ENCODE results near the gene AMHR2. TPM values are rescaled to one million over a fixed set of nuclear protein-coding genes. Genes with fewer than 3 reads are reported as not detected.
A peak's percentile ranks its signal among the peaks of the same experiment; 100 is the strongest.

The AMHR2 gene
- total RNA-seq, 5 donors from 2014 or later (not counting 1 experiment from before 2014, with no cell fraction given): 0.19 TPM; not detected in 4

DNA sequence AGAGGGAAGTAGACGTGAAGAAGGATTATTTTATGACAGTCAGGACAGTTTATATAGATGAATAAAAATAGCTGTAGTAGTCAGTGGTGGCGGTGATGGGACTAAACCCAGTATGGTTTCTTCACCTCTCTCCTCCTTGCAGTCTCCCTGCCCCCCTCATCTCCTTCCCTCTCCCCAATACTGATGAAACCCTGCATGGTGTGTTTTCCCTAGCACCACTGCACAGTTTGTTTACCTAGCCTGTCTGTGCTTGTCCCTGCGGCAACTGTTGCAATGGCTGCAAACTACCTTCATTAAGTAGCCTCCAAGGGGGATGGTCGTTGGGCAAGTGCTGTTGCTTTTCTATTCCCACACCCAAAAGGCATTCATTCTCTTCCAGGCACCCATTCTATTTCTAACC is 43.0 kb downstream of the AMHR2 start:
- CTCF ChIA-PET: no interaction called here
- no peak for ATAC-seq (replicated peaks in 1 of 4)

DNA sequence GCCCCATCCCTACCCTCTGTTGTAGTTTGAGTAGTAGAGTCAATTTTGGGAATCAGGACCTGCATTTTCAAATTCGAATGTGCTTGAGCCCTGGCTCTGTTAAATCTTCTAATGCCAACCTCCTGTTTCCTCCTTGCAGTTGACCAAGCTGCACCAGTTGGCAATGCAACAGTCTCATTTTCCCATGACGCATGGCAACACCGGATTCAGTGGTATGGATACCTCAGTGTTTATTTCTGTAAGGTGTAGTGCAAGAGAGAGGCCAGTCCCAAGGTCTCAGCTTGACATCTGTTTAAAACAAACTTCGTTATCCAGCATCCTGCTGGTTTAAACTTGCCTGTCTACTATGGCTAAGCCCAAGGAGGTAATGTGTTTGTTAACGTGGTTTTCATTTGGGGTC is 43.4 kb downstream of the AMHR2 start:
- POLR2A ChIA-PET: no interaction called here
- Histone ChIP-seq H3K27ac (ENCODE audit: low read length) (no peak overlapping the region), H3K27me3 (replicated peaks in 1 of 2; ENCODE audit: control insufficient read depth in 2 of 2, extremely low read depth in 1 of 2, insufficient read depth in 2 of 2, low read length in 1 of 2) (no peaks in the 10 kb centered on the region), H3K4me1 (ENCODE audit: control insufficient read depth in 1 of 2, extremely low read depth in 1 of 2, insufficient read depth in 2 of 2, low read length in 2 of 2) (peaks cover 0 to 10% of the 10 kb centered on the region in 2 experiments), H3K4me3 (ENCODE audit: control insufficient read depth in 1 of 2, extremely low read depth in 1 of 2, low read length in 1 of 2) (no peak overlapping the region), H3K9me3 (no peaks in the 10 kb centered on the region), H3K36me3 (ENCODE audit: control insufficient read depth in 2 of 2, extremely low read depth in 1 of 2, insufficient read depth in 1 of 2, low read length in 1 of 2) (peaks cover 30 to 98% of the 10 kb centered on the region in 2 donors)
- H3K36me3 Mint-ChIP-seq: peaks cover 63% of the 10 kb centered on the region
- H3K27ac Mint-ChIP-seq: no peak overlapping the region
- H3K4me3 Mint-ChIP-seq: no peak overlapping the region
- H3K9me3 Mint-ChIP-seq: no peaks in the 10 kb centered on the region
- DNase-seq (no peak), ATAC-seq (replicated peaks in 1 of 4) (no peak)
- peaks cover 36 to 47% (median 37%) of the 10 kb centered on the region in 3 donors for H3K4me1 Mint-ChIP-seq
- no peaks in the 10 kb centered on the region for H3K27me3 Mint-ChIP-seq
- CTCF ChIA-PET: no interaction called here
- 100% methylated on average over 3 of the region's 5 CpGs for WGBS (ENCODE audit: insufficient coverage)

More for the DNA sequence above, 43.0 kb downstream of the AMHR2 start:
- peaks cover 30 to 98% of the 10 kb centered on the region in 2 donors for H3K36me3 ChIP-seq (ENCODE audit: control insufficient read depth in 2 of 2, extremely low read depth in 1 of 2, insufficient read depth in 1 of 2, low read length in 1 of 2)
- peaks cover 0 to 10% of the 10 kb centered on the region in 2 experiments for H3K4me1 ChIP-seq (ENCODE audit: control insufficient read depth in 1 of 2, extremely low read depth in 1 of 2, insufficient read depth in 2 of 2, low read length in 2 of 2)
- no peak for DNase-seq
- no peaks in the 10 kb centered on the region for H3K27me3 ChIP-seq (replicated peaks in 1 of 2; ENCODE audit: control insufficient read depth in 2 of 2, extremely low read depth in 1 of 2, insufficient read depth in 2 of 2, low read length in 1 of 2)
- Mint-ChIP-seq H3K36me3 (peaks cover 60% of the 10 kb centered on the region), H3K4me1 (peaks cover 32 to 43% (median 33%) of the 10 kb centered on the region in 3 donors), H3K9me3 (no peaks in the 10 kb centered on the region), H3K27ac (peak overlapping the region in 1 of 2 donors; percentile 21), H3K4me3 (no peak overlapping the region), H3K27me3 (no peaks in the 10 kb centered on the region)
- POLR2A ChIA-PET: no interaction called here
- H3K9me3 ChIP-seq: no peaks in the 10 kb centered on the region
- H3K27ac ChIP-seq (ENCODE audit: low read length): no peak overlapping the region
- WGBS (ENCODE audit: insufficient coverage): 93% methylated on average over 3 of the region's 4 CpGs
- no peak overlapping the region for H3K4me3 ChIP-seq (ENCODE audit: control insufficient read depth in 1 of 2, extremely low read depth in 1 of 2, low read length in 1 of 2)

DNA sequence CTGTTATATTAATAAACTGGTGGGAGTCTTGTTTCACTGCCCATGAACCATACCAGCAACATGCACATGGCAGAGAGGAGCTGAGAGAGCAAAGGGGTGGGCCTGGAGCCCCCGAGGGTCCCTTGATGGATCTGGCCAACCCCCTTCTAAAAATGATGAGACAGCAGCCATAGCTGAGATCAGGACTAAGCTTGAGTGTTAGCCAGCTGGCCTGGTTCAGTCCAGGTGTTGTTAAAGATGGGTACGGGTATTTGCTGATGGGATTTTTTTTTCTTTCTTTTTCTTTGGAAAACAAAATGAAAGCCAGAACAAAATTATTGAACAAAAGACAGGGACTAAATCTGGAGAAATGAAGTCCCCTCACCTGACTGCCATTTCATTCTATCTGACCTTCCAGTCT is 44.2 kb downstream of the AMHR2 start:
- POLR2A ChIA-PET: interaction anchor here in 1 of 2 donors (0.6 to 0.7 kb wide), 2 partner anchors 9 to 29 kb away, joined by 3 read pairs; no protein-coding TSS in a partner anchor
- peaks cover 38 to 49% (median 45%) of the 10 kb centered on the region in 3 donors for H3K4me1 Mint-ChIP-seq
- no peaks in the 10 kb centered on the region for H3K27me3 ChIP-seq (replicated peaks in 1 of 2; ENCODE audit: control insufficient read depth in 2 of 2, extremely low read depth in 1 of 2, insufficient read depth in 2 of 2, low read length in 1 of 2)
- H3K4me1 ChIP-seq (ENCODE audit: control insufficient read depth in 1 of 2, extremely low read depth in 1 of 2, insufficient read depth in 2 of 2, low read length in 2 of 2): peaks cover 0 to 10% of the 10 kb centered on the region in 2 experiments
- no peak for DNase-seq
- H3K9me3 ChIP-seq: no peaks in the 10 kb centered on the region
- H3K36me3 Mint-ChIP-seq: peaks cover 61% of the 10 kb centered on the region
- H3K9me3 Mint-ChIP-seq: no peaks in the 10 kb centered on the region
- H3K27me3 Mint-ChIP-seq: no peaks in the 10 kb centered on the region
- H3K36me3 ChIP-seq (ENCODE audit: control insufficient read depth in 2 of 2, extremely low read depth in 1 of 2, insufficient read depth in 1 of 2, low read length in 1 of 2): peaks cover 30 to 98% of the 10 kb centered on the region in 2 donors
- no peak for ATAC-seq (replicated peaks in 1 of 4)
- no peak overlapping the region for H3K4me3 ChIP-seq (ENCODE audit: control insufficient read depth in 1 of 2, extremely low read depth in 1 of 2, low read length in 1 of 2)
- CTCF ChIA-PET: interaction anchor here in 1 of 2 donors (1.0 kb wide), 1 partner anchor 33 kb away, joined by 3 read pairs; the partner anchor contains the start of gene TARBP2
- H3K27ac Mint-ChIP-seq: peak overlapping the region in 1 of 2 donors; percentile 34
- 100% methylated on average over 1 of the region's 2 CpGs for WGBS (ENCODE audit: insufficient coverage)
- no peak overlapping the region for H3K4me3 Mint-ChIP-seq
- no peak overlapping the region for H3K27ac ChIP-seq (ENCODE audit: low read length)

DNA sequence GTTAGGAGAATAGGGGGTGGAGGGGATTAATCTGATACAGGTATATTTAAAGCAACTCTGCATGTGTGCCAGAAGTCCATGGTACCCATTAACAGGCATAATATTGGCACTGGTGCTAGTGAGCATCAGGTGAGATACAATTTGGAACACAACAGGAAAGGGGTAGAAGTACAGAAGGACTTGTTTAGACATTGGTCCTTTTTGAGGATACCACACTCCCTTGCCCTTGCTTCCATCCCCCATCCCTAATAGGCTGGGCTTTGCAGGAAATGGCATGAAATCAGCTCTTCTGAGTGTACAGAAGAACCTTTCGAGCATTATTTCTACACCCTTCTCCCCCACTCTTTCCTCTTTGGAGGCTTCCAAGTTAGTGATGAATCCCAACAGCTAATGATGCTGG is 44.6 kb downstream of the AMHR2 start:
- WGBS (ENCODE audit: insufficient coverage): no CpG with 5 or more reads among the region's 1 CpG
- Histone ChIP-seq H3K4me1 (ENCODE audit: control insufficient read depth in 1 of 2, extremely low read depth in 1 of 2, insufficient read depth in 2 of 2, low read length in 2 of 2) (peaks cover 0 to 10% of the 10 kb centered on the region in 2 experiments), H3K4me3 (ENCODE audit: control insufficient read depth in 1 of 2, extremely low read depth in 1 of 2, low read length in 1 of 2) (no peak overlapping the region), H3K36me3 (ENCODE audit: control insufficient read depth in 2 of 2, extremely low read depth in 1 of 2, insufficient read depth in 1 of 2, low read length in 1 of 2) (peaks cover 30 to 97% of the 10 kb centered on the region in 2 donors), H3K9me3 (no peaks in the 10 kb centered on the region), H3K27ac (ENCODE audit: low read length) (no peak overlapping the region), H3K27me3 (replicated peaks in 1 of 2; ENCODE audit: control insufficient read depth in 2 of 2, extremely low read depth in 1 of 2, insufficient read depth in 2 of 2, low read length in 1 of 2) (no peaks in the 10 kb centered on the region)
- Mint-ChIP-seq H3K27me3 (no peaks in the 10 kb centered on the region), H3K27ac (no peak overlapping the region), H3K4me1 (peaks cover 37 to 45% (median 44%) of the 10 kb centered on the region in 3 donors), H3K9me3 (no peaks in the 10 kb centered on the region), H3K36me3 (peaks cover 58% of the 10 kb centered on the region), H3K4me3 (no peak overlapping the region)
- ChIA-PET CTCF (interaction anchor here in 1 of 2 donors (1.0 kb wide), 1 partner anchor 32 kb away, joined by 3 read pairs; the partner anchor contains the start of gene TARBP2), POLR2A (interaction anchor here in 1 of 2 donors (0.6 to 0.7 kb wide), 2 partner anchors 10 to 30 kb away, joined by 3 read pairs; no protein-coding TSS in a partner anchor)
- DNase-seq (no peak), ATAC-seq (replicated peaks in 1 of 4) (no peak)

DNA sequence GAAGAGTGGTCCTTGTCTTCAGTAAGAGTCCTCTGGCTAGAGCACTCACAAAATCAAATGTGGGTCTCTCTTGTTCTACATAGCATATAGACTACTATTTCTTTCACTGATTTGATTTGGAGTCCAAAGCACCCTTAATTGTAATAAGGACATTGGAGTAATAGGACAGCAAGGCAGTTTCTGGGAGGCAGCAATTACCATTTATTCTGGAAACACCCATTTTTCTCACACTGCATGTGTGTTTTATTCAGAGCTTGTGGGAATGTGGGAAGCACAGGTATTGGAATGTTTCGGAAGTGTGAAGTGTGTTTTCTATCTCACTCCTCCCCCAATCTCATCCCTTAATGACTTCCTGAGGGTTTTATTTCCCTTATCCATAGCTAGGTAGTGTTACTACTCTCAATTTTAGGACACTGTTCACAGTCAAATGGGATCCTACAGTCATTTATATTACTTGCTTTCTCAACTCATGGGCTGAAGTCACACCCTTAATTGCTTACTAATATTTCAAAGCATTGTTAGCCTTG is 48.5 kb downstream of the AMHR2 start:
- H3K9me3 ChIP-seq: no peaks in the 10 kb centered on the region
- Mint-ChIP-seq H3K4me3 (no peak overlapping the region), H3K27me3 (no peaks in the 10 kb centered on the region), H3K4me1 (peaks cover 45 to 60% (median 51%) of the 10 kb centered on the region in 3 donors), H3K27ac (peak overlapping the region; percentile 22 to 32), H3K9me3 (no peaks in the 10 kb centered on the region), H3K36me3 (peaks cover 58% of the 10 kb centered on the region)
- no peaks in the 10 kb centered on the region for H3K27me3 ChIP-seq (replicated peaks in 1 of 2; ENCODE audit: control insufficient read depth in 2 of 2, extremely low read depth in 1 of 2, insufficient read depth in 2 of 2, low read length in 1 of 2)
- peaks cover 0 to 12% of the 10 kb centered on the region in 2 experiments for H3K4me1 ChIP-seq (ENCODE audit: control insufficient read depth in 1 of 2, extremely low read depth in 1 of 2, insufficient read depth in 2 of 2, low read length in 2 of 2)
- CTCF ChIA-PET: interaction anchor here (0.6 to 0.7 kb wide), 6 partner anchors 20 to 589 kb away, joined by 3 to 8 read pairs (median 5); no protein-coding TSS in a partner anchor
- H3K36me3 ChIP-seq (ENCODE audit: control insufficient read depth in 2 of 2, extremely low read depth in 1 of 2, insufficient read depth in 1 of 2, low read length in 1 of 2): peaks cover 23 to 97% of the 10 kb centered on the region in 2 donors
- WGBS (ENCODE audit: insufficient coverage): no CpG with 5 or more reads among the region's 1 CpG
- H3K27ac ChIP-seq (ENCODE audit: low read length): no peak overlapping the region
- DNase-seq (no peak), ATAC-seq (replicated peaks in 1 of 4) (no peak)
- POLR2A ChIA-PET: interaction anchor here (0.6 to 1.4 kb wide), 5 partner anchors 14 to 320 kb away, joined by 4 to 10 read pairs (median 6); partner anchors contain the start of gene TARBP2 (in 1 of the 2)
- H3K4me3 ChIP-seq (ENCODE audit: control insufficient read depth in 1 of 2, extremely low read depth in 1 of 2, low read length in 1 of 2): no peak overlapping the region

DNA sequence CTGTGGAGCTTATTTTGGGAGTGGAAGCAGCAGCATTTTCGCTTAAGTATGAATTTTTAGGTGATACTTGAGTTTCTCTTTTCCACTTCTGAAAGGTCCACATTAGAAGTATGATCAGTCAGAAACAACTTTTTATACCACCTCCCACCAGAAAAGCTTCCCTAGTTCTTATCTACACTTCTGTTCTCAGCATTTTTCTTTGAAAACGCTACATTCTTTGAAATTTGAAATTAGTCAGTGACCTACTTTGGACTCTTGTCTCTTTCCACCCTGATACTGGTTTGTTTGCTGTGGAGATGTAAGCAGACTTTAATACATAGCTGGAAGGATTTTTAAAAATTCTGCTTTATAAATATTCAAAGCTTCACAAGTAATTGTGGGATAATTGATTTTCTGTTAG is 50.4 kb downstream of the AMHR2 start:
- POLR2A ChIA-PET: interaction anchor here in 1 of 2 donors (0.9 to 1.0 kb wide), 2 partner anchors 10 to 20 kb away, joined by 3 read pairs; no protein-coding TSS in a partner anchor
- Histone ChIP-seq H3K4me3 (ENCODE audit: control insufficient read depth in 1 of 2, extremely low read depth in 1 of 2, low read length in 1 of 2) (no peak overlapping the region), H3K36me3 (ENCODE audit: control insufficient read depth in 2 of 2, extremely low read depth in 1 of 2, insufficient read depth in 1 of 2, low read length in 1 of 2) (peaks cover 12 to 97% of the 10 kb centered on the region in 2 donors), H3K4me1 (ENCODE audit: control insufficient read depth in 1 of 2, extremely low read depth in 1 of 2, insufficient read depth in 2 of 2, low read length in 2 of 2) (peaks cover 0 to 12% of the 10 kb centered on the region in 2 experiments), H3K27ac (ENCODE audit: low read length) (peak overlapping the region; percentile 30), H3K27me3 (replicated peaks in 1 of 2; ENCODE audit: control insufficient read depth in 2 of 2, extremely low read depth in 1 of 2, insufficient read depth in 2 of 2, low read length in 1 of 2) (no peaks in the 10 kb centered on the region), H3K9me3 (no peaks in the 10 kb centered on the region)
- H3K4me3 Mint-ChIP-seq: peak overlapping the region in 2 of 3 donors; percentile 1 to 26
- H3K27ac Mint-ChIP-seq: peak overlapping the region; percentile 86 to 91
- no CpG with 5 or more reads among the region's 2 CpGs for WGBS (ENCODE audit: insufficient coverage)
- ATAC-seq (replicated peaks in 1 of 4) (no peak), DNase-seq (no peak)
- no peaks in the 10 kb centered on the region for H3K9me3 Mint-ChIP-seq
- CTCF ChIA-PET: interaction anchor here in 1 of 2 donors (0.6 to 3.2 kb wide), 6 partner anchors 10 to 284 kb away, joined by 3 to 7 read pairs (median 4); no protein-coding TSS in a partner anchor
- peaks cover 48 to 52% (median 50%) of the 10 kb centered on the region in 3 donors for H3K4me1 Mint-ChIP-seq
- H3K36me3 Mint-ChIP-seq: peaks cover 47% of the 10 kb centered on the region
- no peaks in the 10 kb centered on the region for H3K27me3 Mint-ChIP-seq

All from T-cell (primary cell).